H1 (cell line): ENCODE measurements around the gene CACNA1A. TPM values are rescaled to one million over a fixed set of nuclear protein-coding genes. Genes with fewer than 3 reads are reported as not detected.

Source experiments
- BCL11A ChIP-seq, 2 experiments: IDR thresholded peaks; one replicate each; pipeline ENCODE4 v1.6.1; 2011; ENCODE audit warnings: low read depth in 2 of 2, low read length in 2 of 2, mild to moderate bottlenecking in 2 of 2
- CBX8 ChIP-seq: fragments of 300-800, 300-1000 bp; sonication (generic); IDR thresholded peaks from 2 replicates; pipeline ENCODE4 v1.7.1; 2016; ENCODE audit warnings: low read depth, low read length, borderline replicate concordance
- CEBPB ChIP-seq: IDR thresholded peaks from 2 replicates; pipeline ENCODE4 v1.6.1; 2012; ENCODE audit warnings: low read depth, low read length
- CHD1 ChIP-seq: IDR thresholded peaks from 2 replicates; pipeline ENCODE4 v1.6.1; 2012; ENCODE audit warnings: low read depth, low read length, improper control_type of control experiment
- CHD2 ChIP-seq: IDR thresholded peaks from 2 replicates; pipeline ENCODE4 v1.6.1; 2012; ENCODE audit warnings: low read length, improper control_type of control experiment
- FOSL1 ChIP-seq: IDR thresholded peaks from 2 replicates; pipeline ENCODE4 v1.6.1; 2011; ENCODE audit warnings: mild to moderate bottlenecking, low read depth, low read length, moderate library complexity; ENCODE audit not compliant: insufficient read depth
- RBBP5 ChIP-seq: IDR thresholded peaks from 2 replicates; pipeline ENCODE4 v1.7.1; 2012; ENCODE audit warnings: low read depth, mild to moderate bottlenecking, inconsistent platforms, low read length, moderate library complexity, borderline replicate concordance
- RFX5 ChIP-seq: IDR thresholded peaks from 2 replicates; pipeline ENCODE4 v1.6.1; 2011; ENCODE audit warnings: low read depth, low read length, improper control_type of control experiment, borderline replicate concordance
- RNF2 ChIP-seq: fragments of 200-900, 300-1000 bp; sonication (generic); IDR thresholded peaks from 2 replicates; pipeline ENCODE4 v1.7.1; 2016; ENCODE audit warnings: borderline replicate concordance, low read depth, mild to moderate bottlenecking, antibody characterized with exemption, low read length; ENCODE audit not compliant: poor library complexity, severe bottlenecking; ENCODE audit errors: missing control alignments
- TAF1 ChIP-seq: IDR thresholded peaks from 2 replicates; pipeline ENCODE4 v1.6.1; 2011; ENCODE audit warnings: mild to moderate bottlenecking, low read depth, low read length
- TEAD4 ChIP-seq: IDR thresholded peaks from 2 replicates; pipeline ENCODE4 v1.6.1; 2012; ENCODE audit warnings: low read depth, low read length, inconsistent platforms, mixed read lengths
- polyA plus RNA-seq, 7 experiments: library from polyadenylated mRNA; depleted of rRNA in 3 of 7; stranded (reverse) in 5 of 7; unstranded in 2 of 7; fragments of >200 nt in 5 of 7; fragments of 200-250 nt in 2 of 7; gene quantifications; 1 replicate in 5 of 7; 2 replicates in 1 of 7; 4 replicates in 1 of 7; pipeline versions ENCODE4 v1.2.1 to v1.2.3, GENCODE V29; 2011 to 2013; ENCODE audit warnings: missing spikeins in 2 of 7, mixed read lengths in 2 of 7
- total RNA-seq: library from RNA; stranded (reverse); fragmentation: NEBNext Ultra II Directional; extraction: Animal tissue kit (Norgen Biotek cat#: 25700); gene quantifications from 2 replicates; pipeline ENCODE4 v1.2.1, GENCODE V29; 2021
- TF ChIP-seq, protein P1 (sequence below), 3 experiments: IDR thresholded peaks; 1 replicate in 2 of 3; 2 replicates in 1 of 3; pipeline versions ENCODE4 v1.5.1 to v1.6.1; 2011; ENCODE audit warnings: low read length in 3 of 3, mild to moderate bottlenecking in 3 of 3, inconsistent platforms in 2 of 3, low read depth in 1 of 3, moderate library complexity in 1 of 3; ENCODE audit not compliant: insufficient read depth in 1 of 3; ENCODE audit errors: control extremely low read depth in 1 of 3
- TF ChIP-seq, protein P2 (sequence below): IDR thresholded peaks from 2 replicates; pipeline ENCODE4 v1.6.1; 2011; ENCODE audit warnings: low read depth, mild to moderate bottlenecking, low read length; ENCODE audit not compliant: insufficient read depth
- TF ChIP-seq, protein P3 (sequence below): IDR thresholded peaks from 2 replicates; pipeline ENCODE4 v1.6.1; 2012; ENCODE audit warnings: inconsistent platforms

The CACNA1A gene
- total and polyA plus RNA-seq, 2 of the 8 experiments (the other 6 are each of a cell fraction or from before 2014, with no cell fraction given): 10.7 to 25.3 TPM

DNA sequence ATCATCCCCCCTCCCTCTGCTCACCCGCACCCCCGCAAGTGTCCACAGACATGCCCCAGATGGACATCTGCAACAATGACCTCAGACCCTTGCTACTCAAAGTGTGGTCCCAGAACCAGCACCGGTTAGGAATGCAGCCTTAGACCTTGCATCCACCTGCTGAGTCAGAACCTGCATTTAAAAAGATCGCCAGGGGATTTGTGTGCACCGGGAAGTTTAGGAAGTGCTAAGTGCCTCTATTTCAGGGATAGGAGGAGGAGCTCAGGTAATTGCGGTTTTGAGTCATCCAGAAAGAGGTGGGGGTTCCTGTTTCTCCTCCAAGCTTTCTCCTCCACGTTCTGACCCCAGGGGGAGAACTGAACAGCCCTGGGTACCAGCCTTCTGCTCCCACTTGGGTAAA, 46.2 kb downstream of the CACNA1A start (continued):
- TF ChIP-seq RNF2 (no peak), CHD1 (no peak), BCL11A (IDR thresholded peaks at IDR 0.05; ENCODE audit: low read depth in 2 of 2, low read length in 2 of 2) (no peak), TAF1 (no peak), CHD2 (no peak), RBBP5 (no peak), CBX8 (no peak), TEAD4 (no peak), FOSL1 (no peak), RFX5 (no peak), CEBPB (no peak)
- TF ChIP-seq, protein P1, sequence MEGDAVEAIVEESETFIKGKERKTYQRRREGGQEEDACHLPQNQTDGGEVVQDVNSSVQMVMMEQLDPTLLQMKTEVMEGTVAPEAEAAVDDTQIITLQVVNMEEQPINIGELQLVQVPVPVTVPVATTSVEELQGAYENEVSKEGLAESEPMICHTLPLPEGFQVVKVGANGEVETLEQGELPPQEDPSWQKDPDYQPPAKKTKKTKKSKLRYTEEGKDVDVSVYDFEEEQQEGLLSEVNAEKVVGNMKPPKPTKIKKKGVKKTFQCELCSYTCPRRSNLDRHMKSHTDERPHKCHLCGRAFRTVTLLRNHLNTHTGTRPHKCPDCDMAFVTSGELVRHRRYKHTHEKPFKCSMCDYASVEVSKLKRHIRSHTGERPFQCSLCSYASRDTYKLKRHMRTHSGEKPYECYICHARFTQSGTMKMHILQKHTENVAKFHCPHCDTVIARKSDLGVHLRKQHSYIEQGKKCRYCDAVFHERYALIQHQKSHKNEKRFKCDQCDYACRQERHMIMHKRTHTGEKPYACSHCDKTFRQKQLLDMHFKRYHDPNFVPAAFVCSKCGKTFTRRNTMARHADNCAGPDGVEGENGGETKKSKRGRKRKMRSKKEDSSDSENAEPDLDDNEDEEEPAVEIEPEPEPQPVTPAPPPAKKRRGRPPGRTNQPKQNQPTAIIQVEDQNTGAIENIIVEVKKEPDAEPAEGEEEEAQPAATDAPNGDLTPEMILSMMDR (IDR thresholded peaks at IDR 0.05; ENCODE audit: control extremely low read depth in 1 of 3, insufficient read depth in 1 of 3, low read depth in 1 of 3, low read length in 3 of 3): no peak
- TF ChIP-seq, protein P2, sequence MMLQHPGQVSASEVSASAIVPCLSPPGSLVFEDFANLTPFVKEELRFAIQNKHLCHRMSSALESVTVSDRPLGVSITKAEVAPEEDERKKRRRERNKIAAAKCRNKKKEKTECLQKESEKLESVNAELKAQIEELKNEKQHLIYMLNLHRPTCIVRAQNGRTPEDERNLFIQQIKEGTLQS: no peak
- TF ChIP-seq, protein P3, sequence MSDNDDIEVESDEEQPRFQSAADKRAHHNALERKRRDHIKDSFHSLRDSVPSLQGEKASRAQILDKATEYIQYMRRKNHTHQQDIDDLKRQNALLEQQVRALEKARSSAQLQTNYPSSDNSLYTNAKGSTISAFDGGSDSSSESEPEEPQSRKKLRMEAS: no peak
